Retinal pigment epithelial cell (primary cell): ENCODE data around the gene TARDBP.
"Not testable (repeated sequence)": the region's sequence is repeated elsewhere in the genome, so short reads cannot be mapped to it uniquely, and the experiment has no call there.

ENCODE experiments used
- DNase-seq: peaks from one replicate; pipeline ENCODE4 v3.0.0-alpha.2; 2010; ENCODE audit warnings: low read depth
- H3K4me3 ChIP-seq: 2 replicates; pipeline ENCODE4 v1.5.1; 2011; ENCODE audit warnings: mild to moderate bottlenecking, low read length, control low read depth, moderate library complexity
- TF ChIP-seq, protein P1 (sequence below): conservative IDR thresholded peaks from 2 replicates; pipeline ENCODE4 v1.5.1; 2011; ENCODE audit warnings: low read depth, low read length, control low read depth, inconsistent platforms

The TARDBP gene

DNA sequence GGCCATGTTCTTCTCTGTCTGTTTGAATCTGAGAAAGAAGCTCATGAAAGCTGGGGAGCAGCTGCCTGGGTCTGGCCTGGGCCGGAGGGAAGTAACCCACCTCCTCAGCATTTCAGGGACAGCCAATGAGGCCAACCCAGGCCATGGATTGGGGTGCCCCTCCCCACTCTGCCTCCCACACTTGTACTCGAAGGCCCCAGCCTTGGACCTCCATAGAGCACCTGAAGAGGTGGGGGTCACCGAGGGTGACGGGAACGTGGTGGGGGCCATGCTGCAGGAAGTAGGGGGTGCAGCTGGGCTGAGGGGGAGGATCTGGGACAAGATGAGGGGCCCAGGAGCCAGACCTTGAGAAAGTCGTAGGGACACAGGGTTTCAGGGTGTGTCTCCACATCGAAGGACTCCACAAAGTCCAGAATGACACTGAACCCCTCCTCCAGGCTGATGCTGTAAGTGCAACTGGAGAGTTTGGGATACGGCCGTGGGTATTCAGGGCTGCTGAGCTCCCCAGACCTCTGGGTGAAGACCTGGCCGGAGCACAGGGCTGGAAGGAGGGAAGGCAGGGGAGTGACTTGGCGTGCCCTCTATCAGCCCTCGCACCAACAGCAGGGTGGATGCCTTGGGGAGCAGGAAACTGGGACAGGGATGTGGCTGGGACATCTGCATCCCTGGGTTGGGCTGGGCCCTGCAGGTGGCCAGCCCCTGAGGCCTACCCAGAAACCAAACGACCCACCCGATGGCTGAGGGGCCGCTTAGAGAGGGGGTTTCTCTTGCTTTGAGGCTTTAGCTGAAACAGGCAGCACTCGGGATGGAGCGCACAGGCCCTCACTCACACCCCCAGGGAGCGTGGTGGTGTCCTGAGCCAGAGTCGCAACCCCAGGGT is 30.8 kb downstream of the TARDBP start:
- TF ChIP-seq, protein P1, sequence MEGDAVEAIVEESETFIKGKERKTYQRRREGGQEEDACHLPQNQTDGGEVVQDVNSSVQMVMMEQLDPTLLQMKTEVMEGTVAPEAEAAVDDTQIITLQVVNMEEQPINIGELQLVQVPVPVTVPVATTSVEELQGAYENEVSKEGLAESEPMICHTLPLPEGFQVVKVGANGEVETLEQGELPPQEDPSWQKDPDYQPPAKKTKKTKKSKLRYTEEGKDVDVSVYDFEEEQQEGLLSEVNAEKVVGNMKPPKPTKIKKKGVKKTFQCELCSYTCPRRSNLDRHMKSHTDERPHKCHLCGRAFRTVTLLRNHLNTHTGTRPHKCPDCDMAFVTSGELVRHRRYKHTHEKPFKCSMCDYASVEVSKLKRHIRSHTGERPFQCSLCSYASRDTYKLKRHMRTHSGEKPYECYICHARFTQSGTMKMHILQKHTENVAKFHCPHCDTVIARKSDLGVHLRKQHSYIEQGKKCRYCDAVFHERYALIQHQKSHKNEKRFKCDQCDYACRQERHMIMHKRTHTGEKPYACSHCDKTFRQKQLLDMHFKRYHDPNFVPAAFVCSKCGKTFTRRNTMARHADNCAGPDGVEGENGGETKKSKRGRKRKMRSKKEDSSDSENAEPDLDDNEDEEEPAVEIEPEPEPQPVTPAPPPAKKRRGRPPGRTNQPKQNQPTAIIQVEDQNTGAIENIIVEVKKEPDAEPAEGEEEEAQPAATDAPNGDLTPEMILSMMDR: no peak
- H3K4me3 ChIP-seq: no peak overlapping the region
- DNase-seq: no peak

DNA sequence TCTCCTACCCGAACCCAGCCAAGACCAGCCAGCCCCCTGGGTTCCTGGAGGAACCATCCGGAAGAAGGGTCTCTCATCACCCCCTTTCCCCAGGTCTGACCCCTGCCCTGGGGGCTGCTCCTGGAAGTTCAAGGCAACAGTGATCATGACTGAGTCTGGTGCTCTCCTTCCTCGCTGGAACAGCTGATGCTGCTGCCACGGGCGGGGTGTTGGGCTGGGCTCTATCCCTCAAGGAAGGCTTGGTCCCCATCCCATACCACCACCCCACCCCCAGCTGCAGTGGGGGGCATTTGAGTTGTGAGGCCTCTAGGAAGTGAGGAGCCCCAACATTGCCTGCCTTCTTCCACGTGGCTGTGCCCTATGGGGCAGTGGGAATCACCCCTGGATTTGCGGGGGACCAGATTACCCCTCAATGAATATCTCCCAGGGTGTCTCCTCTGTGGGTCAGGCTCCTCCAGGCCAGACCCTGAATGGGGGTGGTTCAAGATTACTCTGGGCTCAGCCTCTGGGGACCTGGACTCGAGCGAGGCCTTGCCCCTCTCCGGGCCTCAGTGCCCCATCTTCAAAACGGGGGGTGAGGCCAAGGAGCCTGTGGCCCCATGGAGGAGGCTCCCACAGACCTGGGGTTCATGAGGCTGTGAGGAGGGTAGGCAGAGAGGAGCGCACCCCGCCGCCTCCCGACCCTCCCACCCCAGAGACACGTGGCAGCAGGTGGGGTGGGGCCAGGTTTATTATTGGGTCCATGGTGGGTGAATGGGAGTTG is 31.8 kb downstream of the TARDBP start:
- TF ChIP-seq, protein P1: no peak
- no peak for DNase-seq
- no peak overlapping the region for H3K4me3 ChIP-seq

DNA sequence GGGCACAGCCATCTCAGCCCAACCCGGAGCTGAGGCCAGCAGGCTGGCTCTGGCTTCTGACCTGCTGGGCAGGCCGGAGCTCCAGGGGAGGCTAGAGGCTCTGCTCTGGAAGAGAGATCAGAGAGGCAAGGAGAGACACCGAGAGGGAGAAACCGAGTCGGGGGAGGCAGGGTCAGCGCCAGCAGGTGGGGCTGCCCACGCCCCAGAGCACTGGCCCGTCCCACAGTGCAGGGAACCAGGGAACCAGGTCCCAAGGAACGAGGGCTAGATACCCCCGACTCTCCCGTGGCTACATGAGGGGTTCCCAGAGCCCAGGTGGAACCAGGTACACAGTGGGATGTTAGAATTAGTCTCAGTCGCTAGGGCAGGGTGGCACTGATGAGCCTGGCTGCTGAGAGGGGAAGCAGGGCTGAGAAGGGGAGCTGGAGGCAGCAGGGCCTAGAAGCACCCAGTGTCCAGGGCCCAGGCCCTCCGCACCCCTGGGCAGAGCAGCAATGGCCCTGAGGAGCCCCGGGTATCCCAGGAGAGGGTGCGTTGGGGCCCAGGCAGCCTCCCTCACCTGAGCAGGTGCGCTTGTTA is 32.5 kb downstream of the TARDBP start:
- no peak for DNase-seq
- TF ChIP-seq, protein P1: no peak
- H3K4me3 ChIP-seq: no peak overlapping the region

DNA sequence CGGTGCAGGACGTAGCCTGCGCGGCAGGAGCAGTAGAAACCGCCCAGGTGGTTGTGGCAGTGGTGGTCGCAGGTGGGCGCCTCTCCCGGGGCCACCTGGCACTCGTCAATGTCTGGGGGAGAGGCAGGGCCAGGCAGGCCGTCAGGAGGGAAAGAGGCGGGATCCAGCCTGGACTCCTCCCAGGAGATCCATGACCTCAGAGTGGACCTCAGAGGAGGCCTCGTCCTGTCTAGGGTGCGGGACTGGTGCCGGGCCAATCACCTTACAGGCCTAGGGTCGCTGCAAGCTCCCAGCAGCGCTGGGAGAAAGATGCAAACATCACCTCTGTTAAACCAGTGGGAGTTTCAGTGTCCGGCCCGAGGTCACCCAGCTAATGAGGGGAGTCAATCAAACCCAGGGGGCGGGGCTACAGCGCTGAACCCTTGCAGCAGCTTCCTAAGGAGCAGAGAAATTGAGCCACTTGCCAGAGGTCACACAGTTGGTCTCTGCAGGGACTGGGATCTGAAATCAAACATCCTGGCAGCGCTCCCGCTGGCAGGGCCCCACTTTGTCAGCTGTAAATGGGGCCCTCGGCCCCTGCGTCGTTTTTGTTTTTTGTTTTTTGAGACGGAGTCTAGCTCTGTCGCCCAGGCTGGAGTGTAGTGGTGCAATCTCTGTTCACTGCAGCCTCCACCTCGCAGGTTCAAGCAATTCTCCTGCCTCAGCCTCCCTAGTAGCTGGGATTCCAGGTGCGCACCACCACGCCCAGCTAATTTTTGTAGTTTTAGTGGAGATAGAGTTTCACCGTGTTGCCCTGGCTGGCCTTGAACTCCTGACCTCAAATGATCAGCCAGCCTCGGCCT is 33.2 kb downstream of the TARDBP start:
- DNase-seq: no peak
- no peak overlapping the region for H3K4me3 ChIP-seq
- TF ChIP-seq, protein P1: no peak

DNA sequence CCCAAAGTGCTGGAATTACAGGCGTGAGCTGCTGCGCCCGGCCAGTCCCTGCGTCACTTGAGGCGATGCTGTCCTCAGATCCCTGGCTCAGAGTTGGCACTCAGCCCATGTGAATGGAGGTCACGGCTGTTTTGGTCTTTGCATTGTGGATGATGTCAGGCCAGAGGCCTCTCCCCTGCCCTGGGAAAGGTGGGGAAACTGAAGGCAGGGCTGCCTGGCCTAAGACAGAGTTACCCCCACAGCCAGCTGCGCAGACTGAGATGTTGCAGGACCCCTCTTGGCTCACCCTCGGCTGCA is 33.8 kb downstream of the TARDBP start:
- TF ChIP-seq, protein P1: no peak
- H3K4me3 ChIP-seq: no peak overlapping the region
- no peak for DNase-seq

DNA sequence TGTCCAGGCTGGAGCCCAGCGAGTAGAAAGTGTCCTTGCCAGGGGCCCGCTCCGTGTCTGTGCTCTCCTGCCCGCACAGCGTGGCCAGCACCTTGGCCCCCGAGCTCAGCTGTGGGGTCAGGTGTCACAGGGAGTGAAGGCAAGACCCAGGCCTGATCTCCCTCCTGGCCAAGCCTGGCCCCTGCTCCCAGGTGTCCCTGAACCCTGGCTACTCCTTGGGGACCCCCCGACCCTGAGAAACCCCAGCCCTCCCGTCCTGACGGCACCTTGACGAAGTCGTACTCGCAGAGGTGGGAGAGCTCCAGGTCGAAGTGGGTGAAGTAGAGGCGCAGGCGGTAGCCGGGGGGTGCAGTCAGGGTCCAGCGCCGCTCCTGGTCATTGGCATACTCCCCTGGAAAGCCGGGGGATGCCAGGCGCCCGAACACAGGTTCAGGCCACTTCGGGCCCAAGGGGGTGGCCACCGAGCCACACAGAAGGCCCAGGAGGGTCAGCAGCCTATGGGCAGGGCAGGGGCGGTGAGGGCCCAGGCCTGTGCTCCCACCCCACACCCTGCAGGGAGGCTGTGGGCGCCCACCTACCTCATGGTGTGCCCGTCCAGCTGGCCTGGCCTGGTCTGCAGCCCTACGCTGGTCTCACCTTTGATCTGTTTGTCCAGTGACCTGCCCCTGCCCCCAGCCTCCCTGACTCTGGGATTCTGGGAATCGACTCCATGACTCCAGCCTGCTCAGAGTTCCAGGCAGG is 34.3 kb downstream of the TARDBP start, which contains the start of gene MASP2:
TSS of gene MASP2 (minus strand) at position 615 of the 741 bp plus-strand sequence. CDS start at position 583, 32 bp downstream.
- H3K4me3 ChIP-seq: no peak within 1 kb of the TSS
- no peak for DNase-seq
- TF ChIP-seq, protein P1: no peak

DNA sequence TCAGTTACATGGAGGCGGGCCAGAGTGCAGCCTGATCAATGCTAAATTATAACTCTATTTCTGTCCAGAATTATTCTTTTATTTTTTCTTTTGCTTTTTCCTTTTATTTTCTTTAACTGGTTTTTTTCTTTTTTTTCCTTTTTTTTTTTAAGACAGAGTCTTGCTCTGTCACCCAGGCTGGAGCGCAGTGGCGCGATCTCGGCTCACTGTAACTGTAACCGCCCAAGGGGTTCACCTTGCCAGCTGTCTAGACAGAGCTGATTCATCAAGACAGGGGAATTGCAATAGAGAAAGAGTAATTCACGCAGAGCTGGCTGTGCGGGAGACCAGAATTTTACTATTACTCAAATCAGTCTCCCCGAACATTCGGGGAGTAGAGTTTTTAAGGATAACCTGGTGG is 38.7 kb downstream of the TARDBP start:
- not testable (repeated sequence) for DNase-seq, H3K4me3 ChIP-seq
